Measurements from ENCODE around the gene CDC42SE2.
"Not testable (repeated sequence)": the region's sequence is repeated elsewhere in the genome, so short reads cannot be mapped to it uniquely, and the experiment has no call there.

CDC42SE2 gene

GRCh38 chr5:131318455-131318854, 54.6 kb downstream of the CDC42SE2 start:
- no peak for DNase-seq (ENCODE audit: low read depth, low spot score)

- DNase-seq (ENCODE audit: low read depth, low spot score) = no peak
Measured at GRCh38 chr5:131321066-131321465, 57.2 kb downstream of the CDC42SE2 start.

GRCh38 chr5:131322926-131323325, 59.1 kb downstream of the CDC42SE2 start:
- DNase-seq (ENCODE audit: low read depth, low spot score) = no peak

- DNase-seq (ENCODE audit: low read depth, low spot score) = no peak
Measured at GRCh38 chr5:131323378-131323777, 59.5 kb downstream of the CDC42SE2 start.

- no peak for DNase-seq (ENCODE audit: low read depth, low spot score)
Measured at GRCh38 chr5:131324303-131324702, 60.5 kb downstream of the CDC42SE2 start.

- no peak for DNase-seq (ENCODE audit: low read depth, low spot score)
Measured at GRCh38 chr5:131328536-131329285, 64.9 kb downstream of the CDC42SE2 start.

- DNase-seq (ENCODE audit: low read depth, low spot score) = no peak
Measured at GRCh38 chr5:131329286-131329560, 65.4 kb downstream of the CDC42SE2 start.

GRCh38 chr5:131330031-131330430, 66.2 kb downstream of the CDC42SE2 start:
- DNase-seq (ENCODE audit: low read depth, low spot score) = no peak

GRCh38 chr5:131335756-131336155, 71.9 kb downstream of the CDC42SE2 start:
- not testable (repeated sequence) for DNase-seq (ENCODE audit: low read depth, low spot score)

- DNase-seq (ENCODE audit: low read depth, low spot score) = not testable (repeated sequence)
Measured at GRCh38 chr5:131336801-131337200, 72.9 kb downstream of the CDC42SE2 start.

GRCh38 chr5:131337240-131338050, 73.6 kb downstream of the CDC42SE2 start:
- DNase-seq (ENCODE audit: low read depth, low spot score) = not testable (repeated sequence)

- DNase-seq (ENCODE audit: low read depth, low spot score) = no peak
Measured at GRCh38 chr5:131338051-131338453, 74.2 kb downstream of the CDC42SE2 start.

GRCh38 chr5:131344288-131344687, 80.4 kb downstream of the CDC42SE2 start:
- DNase-seq (ENCODE audit: low read depth, low spot score) = not testable (repeated sequence)

- not testable (repeated sequence) for DNase-seq (ENCODE audit: low read depth, low spot score)
Measured at GRCh38 chr5:131346204-131346603, 82.4 kb downstream of the CDC42SE2 start.

- no peak for DNase-seq (ENCODE audit: low read depth, low spot score)
Measured at GRCh38 chr5:131353991-131354390, 90.1 kb downstream of the CDC42SE2 start.

GRCh38 chr5:131355971-131356528, 92.2 kb downstream of the CDC42SE2 start:
- DNase-seq (ENCODE audit: low read depth, low spot score) = no peak

GRCh38 chr5:131356619-131357018, 92.8 kb downstream of the CDC42SE2 start:
- no peak for DNase-seq (ENCODE audit: low read depth, low spot score)

- DNase-seq (ENCODE audit: low read depth, low spot score) = no peak
Measured at GRCh38 chr5:131357739-131358561, 94.1 kb downstream of the CDC42SE2 start.

- DNase-seq (ENCODE audit: low read depth, low spot score) = peak; percentile 5
Measured at GRCh38 chr5:131361677-131362315, 97.9 kb downstream of the CDC42SE2 start.

GRCh38 chr5:131363811-131364506, 100.1 kb downstream of the CDC42SE2 start:
- no peak for DNase-seq (ENCODE audit: low read depth, low spot score)
